GM18868 (cell line): Measurements from ENCODE around the gene PERCC1.
"Not testable (repeated sequence)": the region's sequence is repeated elsewhere in the genome, so short reads cannot be mapped to it uniquely, and the experiment has no call there.

Experiments used
- ATAC-seq: cut with Tn5 transposase; IDR thresholded peaks from one replicate; pipeline ENCODE4 v1.9.1; 2021; ENCODE audit warnings: mild to moderate bottlenecking, moderate library complexity; ENCODE audit not compliant: unreplicated experiment

Gene PERCC1

GRCh38 chr16:1466054-1466453 is 35.2 kb downstream of the PERCC1 start:
- ATAC-seq: no peak

GRCh38 chr16:1466968-1467521 is 36.2 kb downstream of the PERCC1 start:
- no peak for ATAC-seq

GRCh38 chr16:1468426-1468810 is 37.5 kb downstream of the PERCC1 start:
- no peak for ATAC-seq

- not testable (repeated sequence) for ATAC-seq
Observed at GRCh38 chr16:1469141-1469540, 38.3 kb downstream of the PERCC1 start.

- ATAC-seq: no peak
Observed at GRCh38 chr16:1469693-1470201, 38.9 kb downstream of the PERCC1 start.

- no peak for ATAC-seq
Observed at GRCh38 chr16:1470481-1471251, 39.8 kb downstream of the PERCC1 start.

- ATAC-seq: no peak
Observed at GRCh38 chr16:1471569-1472194, 40.8 kb downstream of the PERCC1 start.

GRCh38 chr16:1472974-1473373 is 42.1 kb downstream of the PERCC1 start:
- ATAC-seq: no peak

- ATAC-seq: peak; percentile 14
Observed at GRCh38 chr16:1474082-1474795, 43.4 kb downstream of the PERCC1 start.

GRCh38 chr16:1474796-1475551 is 44.1 kb downstream of the PERCC1 start, which contains the start of gene CLCN7:
Gene CLCN7 (minus strand): TSS chr16:1475028. CDS start chr16:1474974, 54 bp downstream.
- peak; percentile 85 for ATAC-seq

GRCh38 chr16:1475552-1476114 is 44.8 kb downstream of the PERCC1 start:
- no peak for ATAC-seq

GRCh38 chr16:1477033-1477432 is 46.2 kb downstream of the PERCC1 start:
- ATAC-seq: no peak

GRCh38 chr16:1478937-1479336 is 48.1 kb downstream of the PERCC1 start:
- not testable (repeated sequence) for ATAC-seq

- no peak for ATAC-seq
Observed at GRCh38 chr16:1481906-1482835, 51.3 kb downstream of the PERCC1 start.
